ENCODE results near the gene IL1B.

DNA sequence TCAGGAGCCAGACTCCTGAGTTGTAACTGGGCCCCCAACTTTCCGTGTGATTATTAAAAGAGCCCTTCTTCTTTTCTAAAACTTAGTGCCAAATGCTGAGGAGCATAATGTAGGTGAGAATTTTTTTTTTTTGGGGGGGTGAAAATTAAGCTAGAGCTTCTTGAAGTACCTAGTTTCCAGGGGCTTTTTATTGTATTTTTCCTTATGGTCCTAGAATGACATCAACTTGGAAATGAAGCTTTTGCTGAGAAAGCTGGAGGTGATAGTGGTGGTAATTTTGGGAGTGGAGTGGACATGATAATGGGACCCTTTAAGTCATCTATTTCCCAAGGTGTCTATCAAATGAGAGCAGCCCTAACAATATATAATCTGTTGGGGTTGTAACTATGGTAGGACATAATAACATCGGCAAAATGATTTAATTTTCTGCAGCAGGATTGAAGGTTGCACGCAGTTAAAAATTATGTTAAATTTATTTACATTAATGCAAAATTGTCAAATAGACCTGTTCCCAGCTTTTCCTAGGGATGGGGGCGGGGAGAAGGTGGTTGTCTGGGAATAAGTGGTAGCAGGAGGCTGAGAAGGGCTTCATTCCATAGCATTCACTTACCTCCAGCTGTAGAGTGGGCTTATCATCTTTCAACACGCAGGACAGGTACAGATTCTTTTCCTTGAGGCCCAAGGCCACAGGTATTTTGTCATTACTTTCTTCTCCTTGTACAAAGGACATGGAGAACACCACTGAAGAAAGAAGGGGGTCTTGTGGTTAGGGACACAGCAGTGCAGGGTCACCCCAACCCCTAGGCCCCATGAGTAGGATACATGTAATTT lies 5.7 kb downstream of the IL1B start:
- TF ChIP-seq SUZ12 (IDR thresholded peaks at IDR 0.05; ENCODE audit: extremely low read depth, insufficient read depth, insufficient read length) (no peak), ZNF274 (IDR thresholded peaks at IDR 0.05; ENCODE audit: low read depth, low read length) (no peak)
